ENCODE data around the gene ASB6. TPM values are rescaled to one million over a fixed set of nuclear protein-coding genes. Genes with fewer than 3 reads are reported as not detected.

Gene ASB6
- total and polyA plus RNA-seq, 2 of the 13 experiments (the other 11 are each of a cell fraction or from before 2014, with no cell fraction given): 8.2 to 8.4 TPM

DNA sequence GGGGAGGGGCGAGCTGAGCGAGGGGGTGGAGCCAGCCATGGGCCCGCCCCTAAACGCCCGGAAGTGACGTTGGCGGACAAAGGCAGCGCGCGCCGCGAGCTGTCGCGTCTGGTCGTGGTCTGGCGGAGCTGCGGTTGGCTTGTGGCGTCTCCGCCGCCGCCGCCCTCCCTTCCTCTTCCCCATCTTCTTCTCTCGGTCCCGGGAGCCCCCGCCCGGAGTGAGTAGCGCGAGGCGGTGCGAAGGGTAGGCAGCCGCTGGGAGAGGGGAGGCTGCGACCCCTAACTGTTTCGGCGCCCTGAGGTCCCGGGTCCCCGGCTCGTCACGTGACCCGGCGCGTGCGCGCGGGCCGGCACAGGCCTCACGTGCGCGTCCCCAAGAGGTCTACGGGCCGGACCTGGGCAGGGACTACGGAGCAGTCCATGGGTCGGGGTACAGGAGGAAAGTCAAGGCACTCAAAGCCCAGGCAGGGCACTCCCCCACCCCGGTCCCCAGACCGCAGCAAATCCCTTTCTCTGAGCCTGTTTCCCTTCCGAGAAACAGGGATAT is 15.8 kb downstream of the ASB6 start, which contains the start of gene NTMT1 (continued):
- no peak for TF ChIP-seq ZNF678 (CRISPR knock-in tag; IDR thresholded peaks at IDR 0.05)
- no peak for TF ChIP-seq SMARCE1 (IDR thresholded peaks at IDR 0.05; ENCODE audit: borderline replicate concordance)
- TF ChIP-seq ZNF530 (CRISPR knock-in tag; IDR thresholded peaks at IDR 0.05; ENCODE audit: low read depth): no peak
- no peak for TF ChIP-seq PAF1 (CRISPR knock-in tag; IDR thresholded peaks at IDR 0.05)
- no peak for TF ChIP-seq XBP1 (CRISPR knock-in tag; IDR thresholded peaks at IDR 0.05)
- TF ChIP-seq, protein P1, sequence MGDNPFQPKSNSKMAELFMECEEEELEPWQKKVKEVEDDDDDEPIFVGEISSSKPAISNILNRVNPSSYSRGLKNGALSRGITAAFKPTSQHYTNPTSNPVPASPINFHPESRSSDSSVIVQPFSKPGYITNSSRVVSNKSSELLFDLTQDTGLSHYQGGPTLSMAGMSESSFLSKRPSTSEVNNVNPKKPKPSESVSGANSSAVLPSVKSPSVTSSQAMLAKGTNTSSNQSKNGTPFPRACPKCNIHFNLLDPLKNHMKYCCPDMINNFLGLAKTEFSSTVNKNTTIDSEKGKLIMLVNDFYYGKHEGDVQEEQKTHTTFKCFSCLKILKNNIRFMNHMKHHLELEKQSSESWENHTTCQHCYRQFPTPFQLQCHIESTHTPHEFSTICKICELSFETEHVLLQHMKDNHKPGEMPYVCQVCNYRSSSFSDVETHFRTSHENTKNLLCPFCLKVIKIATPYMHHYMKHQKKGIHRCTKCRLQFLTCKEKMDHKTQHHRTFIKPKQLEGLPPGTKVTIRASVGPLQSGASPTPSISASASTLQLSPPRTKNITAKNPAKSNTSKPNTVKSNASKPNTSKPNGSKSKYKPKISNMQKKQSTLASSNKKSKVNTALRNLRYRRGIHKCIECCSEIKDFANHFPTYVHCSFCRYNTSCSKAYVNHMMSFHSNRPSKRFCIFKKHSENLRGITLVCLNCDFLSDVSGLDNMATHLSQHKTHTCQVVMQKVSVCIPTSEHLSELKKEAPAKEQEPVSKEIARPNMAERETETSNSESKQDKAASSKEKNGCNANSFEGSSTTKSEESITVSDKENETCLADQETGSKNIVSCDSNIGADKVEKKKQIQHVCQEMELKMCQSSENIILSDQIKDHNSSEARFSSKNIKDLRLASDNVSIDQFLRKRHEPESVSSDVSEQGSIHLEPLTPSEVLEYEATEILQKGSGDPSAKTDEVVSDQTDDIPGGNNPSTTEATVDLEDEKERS (CRISPR knock-in tag; IDR thresholded peaks at IDR 0.05): peak; percentile 94
- TF ChIP-seq ZFY (CRISPR knock-in tag; IDR thresholded peaks at IDR 0.05): peak; percentile 82; the same call in 1 of the 2 replicates
- TF ChIP-seq REL (CRISPR knock-in tag; conservative IDR thresholded peaks at IDR 0.05): no peak
- peak; percentile 74; the same call in 1 of the 2 replicates for TF ChIP-seq PITX1 (CRISPR knock-in tag; IDR thresholded peaks at IDR 0.05)
- no peak; the same call in 1 of the 2 replicates for TF ChIP-seq ZNF367 (CRISPR knock-in tag; IDR thresholded peaks at IDR 0.05; ENCODE audit: borderline replicate concordance)
- TF ChIP-seq KLF11 (CRISPR knock-in tag; IDR thresholded peaks at IDR 0.05): peak; percentile 20; the same call in 1 of the 2 replicates
- TF ChIP-seq FOXK1 (CRISPR knock-in tag; IDR thresholded peaks at IDR 0.05; ENCODE audit: borderline replicate concordance, low read depth): peak; percentile 49; the same call in 1 of the 2 replicates
- TF ChIP-seq ZC3H13 (CRISPR knock-in tag; IDR thresholded peaks at IDR 0.05): no peak
- TF ChIP-seq, protein P2, sequence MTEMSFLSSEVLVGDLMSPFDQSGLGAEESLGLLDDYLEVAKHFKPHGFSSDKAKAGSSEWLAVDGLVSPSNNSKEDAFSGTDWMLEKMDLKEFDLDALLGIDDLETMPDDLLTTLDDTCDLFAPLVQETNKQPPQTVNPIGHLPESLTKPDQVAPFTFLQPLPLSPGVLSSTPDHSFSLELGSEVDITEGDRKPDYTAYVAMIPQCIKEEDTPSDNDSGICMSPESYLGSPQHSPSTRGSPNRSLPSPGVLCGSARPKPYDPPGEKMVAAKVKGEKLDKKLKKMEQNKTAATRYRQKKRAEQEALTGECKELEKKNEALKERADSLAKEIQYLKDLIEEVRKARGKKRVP (CRISPR knock-in tag; IDR thresholded peaks at IDR 0.05): no peak
- peak; percentile 86; the same call in 1 of the 2 replicates for TF ChIP-seq ZNF670 (CRISPR knock-in tag; IDR thresholded peaks at IDR 0.05; ENCODE audit: borderline replicate concordance)
- TF ChIP-seq KDM5B (CRISPR knock-in tag; IDR thresholded peaks at IDR 0.05; ENCODE audit: borderline replicate concordance): peak; percentile 48
- TF ChIP-seq SP1 (IDR thresholded peaks at IDR 0.05): peak; percentile 17; the same call in 1 of the 2 replicates
- peak; percentile 87 for TF ChIP-seq SP1 (CRISPR knock-in tag; IDR thresholded peaks at IDR 0.05)
- TF ChIP-seq ELF3 (CRISPR knock-in tag; IDR thresholded peaks at IDR 0.05): 0 out of 2 replicates have a peak, but pooled peaks have one; percentile 49
- no peak for TF ChIP-seq NFATC3 (CRISPR knock-in tag; IDR thresholded peaks at IDR 0.05)
- no peak for TF ChIP-seq HNF4G (IDR thresholded peaks at IDR 0.05; ENCODE audit: borderline replicate concordance, low read depth, low read length)
- TF ChIP-seq HNF4G (CRISPR knock-in tag; IDR thresholded peaks at IDR 0.05; ENCODE audit: borderline replicate concordance, low read depth): no peak
- 0 out of 2 replicates have a peak, but pooled peaks have one; percentile 32 for TF ChIP-seq ZNF724P (CRISPR knock-in tag; IDR thresholded peaks at IDR 0.05; ENCODE audit: borderline replicate concordance)
- TF ChIP-seq, protein P3, sequence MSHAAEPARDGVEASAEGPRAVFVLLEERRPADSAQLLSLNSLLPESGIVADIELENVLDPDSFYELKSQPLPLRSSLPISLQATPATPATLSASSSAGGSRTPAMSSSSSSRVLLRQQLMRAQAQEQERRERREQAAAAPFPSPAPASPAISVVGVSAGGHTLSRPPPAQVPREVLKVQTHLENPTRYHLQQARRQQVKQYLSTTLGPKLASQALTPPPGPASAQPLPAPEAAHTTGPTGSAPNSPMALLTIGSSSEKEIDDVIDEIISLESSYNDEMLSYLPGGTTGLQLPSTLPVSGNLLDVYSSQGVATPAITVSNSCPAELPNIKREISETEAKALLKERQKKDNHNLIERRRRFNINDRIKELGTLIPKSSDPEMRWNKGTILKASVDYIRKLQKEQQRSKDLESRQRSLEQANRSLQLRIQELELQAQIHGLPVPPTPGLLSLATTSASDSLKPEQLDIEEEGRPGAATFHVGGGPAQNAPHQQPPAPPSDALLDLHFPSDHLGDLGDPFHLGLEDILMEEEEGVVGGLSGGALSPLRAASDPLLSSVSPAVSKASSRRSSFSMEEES (CRISPR knock-in tag; IDR thresholded peaks at IDR 0.05): peak; percentile 68
- peak; percentile 96 for TF ChIP-seq RAD51 (IDR thresholded peaks at IDR 0.05; ENCODE audit: borderline replicate concordance)
- TF ChIP-seq XRCC5 (optimal IDR thresholded peaks at IDR 0.05; ENCODE audit: low read length): peak; percentile 15
- TF ChIP-seq POGZ (CRISPR knock-in tag; IDR thresholded peaks at IDR 0.05): peak; percentile 61
- TF ChIP-seq TEAD3 (CRISPR knock-in tag; optimal IDR thresholded peaks at IDR 0.05; ENCODE audit: borderline replicate concordance): no peak
